Measurements from ENCODE around the gene SARM1. TPM values are rescaled to one million over a fixed set of nuclear protein-coding genes. Genes with fewer than 3 reads are reported as not detected.
A peak's percentile ranks its signal among the peaks of the same experiment; 100 is the strongest.

Gene SARM1
- polyA plus RNA-seq, 1 donor (not counting 4 experiments of a cell fraction or from before 2014, with no cell fraction given) = 0.90 TPM

DNA sequence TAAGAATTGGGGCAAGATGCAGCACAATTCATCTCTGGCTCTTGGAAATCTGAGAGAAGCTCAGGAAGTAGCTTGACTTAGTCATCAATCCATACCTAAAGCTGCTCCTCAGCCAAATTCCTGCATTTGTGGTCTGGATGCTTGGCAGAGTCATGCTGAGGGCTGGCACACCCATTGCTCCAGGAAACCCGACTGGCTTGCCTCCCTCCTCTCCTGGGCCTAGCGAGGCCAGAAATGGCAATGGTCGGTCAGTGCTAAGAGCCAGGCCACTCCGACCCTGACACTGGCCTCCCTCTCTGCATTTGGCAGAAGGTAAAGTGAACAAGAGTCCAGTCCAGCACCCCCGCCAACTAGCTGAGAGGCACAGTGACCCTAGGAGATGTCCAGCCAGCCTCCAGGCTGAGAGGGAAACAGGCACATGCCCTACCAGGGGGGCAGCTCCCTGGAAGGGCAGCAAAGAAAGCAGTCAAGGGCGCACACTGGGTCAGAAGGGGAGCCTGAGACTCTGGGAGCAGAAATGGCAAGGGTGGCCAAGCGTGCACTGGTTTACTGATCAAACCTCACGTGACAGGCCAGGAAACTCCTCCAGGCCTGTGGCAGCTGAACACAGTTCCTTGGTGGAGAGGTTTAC is 24.1 kb upstream of the SARM1 start:
- H3K4me3 ChIP-seq (ENCODE audit: control insufficient read depth in 2 of 3, extremely low read depth in 1 of 3, insufficient read depth in 2 of 3, low read depth in 1 of 3, low read length in 3 of 3) = no peak overlapping the region
- TF ChIP-seq CTCF (optimal IDR thresholded peaks at IDR 0.05 in 1 of 3, IDR thresholded peaks at IDR 0.05 in 1 of 3, conservative IDR thresholded peaks at IDR 0.05 in 1 of 3; ENCODE audit: extremely low read depth in 1 of 3, insufficient read depth in 2 of 3, low read length in 3 of 3) (no peak), EZH2 (IDR thresholded peaks at IDR 0.05; ENCODE audit: low read length) (no peak)
- DNase-seq (ENCODE audit: low read depth, low spot score) (peak; percentile 73), FAIRE-seq (peak; percentile 100)
- no peaks in the 10 kb centered on the region for H3K9me3 ChIP-seq (ENCODE audit: control insufficient read depth, low read depth, low read length)
- H3K9me1 ChIP-seq (ENCODE audit: control insufficient read depth, extremely low read depth, insufficient read depth, low read length) = no peaks in the 10 kb centered on the region
- H3K4me1 ChIP-seq (ENCODE audit: control insufficient read depth, extremely low read depth, insufficient read depth, low read length) = peaks cover 29% of the 10 kb centered on the region
- peak overlapping the region; percentile 58 for H3K27ac ChIP-seq (ENCODE audit: control insufficient read depth, insufficient read depth, low read length)
- H4K20me1 ChIP-seq (ENCODE audit: control insufficient read depth, extremely low read depth, insufficient read depth, low read length) = no peaks in the 10 kb centered on the region
- H2AFZ ChIP-seq (ENCODE audit: control insufficient read depth, low read length) = no peak overlapping the region
- dilution Hi-C loops (cut with MboI; ENCODE audit: extremely low pct_ligation_motif_present, low sequenced_read_pairs) = no loop called here
- peaks cover 5% of the 10 kb centered on the region for H3K79me2 ChIP-seq (ENCODE audit: control insufficient read depth, insufficient read depth, low read length)
- H3K4me2 ChIP-seq (ENCODE audit: control insufficient read depth, extremely low read depth, insufficient read depth, low read depth, low read length) = peak overlapping the region; percentile 45
- no peaks in the 10 kb centered on the region for H3K27me3 ChIP-seq (ENCODE audit: control insufficient read depth, extremely low read depth, insufficient read depth, low read length)
- H3K36me3 ChIP-seq (ENCODE audit: control insufficient read depth in 2 of 2, extremely low read depth in 1 of 2, insufficient read depth in 2 of 2, low read length in 2 of 2) = peaks cover 45 to 57% of the 10 kb centered on the region in 2 experiments
- peak overlapping the region; percentile 43 for H3K9ac ChIP-seq (ENCODE audit: control insufficient read depth, extremely low read depth, insufficient read depth, low read length)

- H3K36me3 ChIP-seq (ENCODE audit: control insufficient read depth in 2 of 2, extremely low read depth in 1 of 2, insufficient read depth in 2 of 2, low read length in 2 of 2) = peaks cover 48 to 57% of the 10 kb centered on the region in 2 experiments
Measured at GRCh38 chr17:28348979-28349378, 22.5 kb upstream of the SARM1 start.

More at GRCh38 chr17:28348979-28349378, 22.5 kb upstream of the SARM1 start:
- dilution Hi-C loops (cut with MboI; ENCODE audit: extremely low pct_ligation_motif_present, low sequenced_read_pairs) = no loop called here
- DNase-seq (ENCODE audit: low read depth, low spot score) = no peak
- H3K4me1 ChIP-seq (ENCODE audit: control insufficient read depth, extremely low read depth, insufficient read depth, low read length) = peaks cover 29% of the 10 kb centered on the region
- H3K9ac ChIP-seq (ENCODE audit: control insufficient read depth, extremely low read depth, insufficient read depth, low read length) = no peak overlapping the region
- no peak overlapping the region for H3K4me3 ChIP-seq (ENCODE audit: control insufficient read depth in 2 of 3, extremely low read depth in 1 of 3, insufficient read depth in 2 of 3, low read depth in 1 of 3, low read length in 3 of 3)
- H3K9me1 ChIP-seq (ENCODE audit: control insufficient read depth, extremely low read depth, insufficient read depth, low read length) = no peaks in the 10 kb centered on the region
- no peak overlapping the region for H2AFZ ChIP-seq (ENCODE audit: control insufficient read depth, low read length)
- H3K9me3 ChIP-seq (ENCODE audit: control insufficient read depth, low read depth, low read length) = no peaks in the 10 kb centered on the region
- no peak for FAIRE-seq
- no peak overlapping the region for H3K27ac ChIP-seq (ENCODE audit: control insufficient read depth, insufficient read depth, low read length)
- no peak overlapping the region for H3K4me2 ChIP-seq (ENCODE audit: control insufficient read depth, extremely low read depth, insufficient read depth, low read depth, low read length)
- H4K20me1 ChIP-seq (ENCODE audit: control insufficient read depth, extremely low read depth, insufficient read depth, low read length) = no peaks in the 10 kb centered on the region
- H3K79me2 ChIP-seq (ENCODE audit: control insufficient read depth, insufficient read depth, low read length) = peaks cover 5% of the 10 kb centered on the region
- no peak for TF ChIP-seq EZH2 (IDR thresholded peaks at IDR 0.05; ENCODE audit: low read length)
- no peak for TF ChIP-seq CTCF (optimal IDR thresholded peaks at IDR 0.05 in 1 of 3, IDR thresholded peaks at IDR 0.05 in 1 of 3, conservative IDR thresholded peaks at IDR 0.05 in 1 of 3; ENCODE audit: extremely low read depth in 1 of 3, insufficient read depth in 2 of 3, low read length in 3 of 3)
- no peaks in the 10 kb centered on the region for H3K27me3 ChIP-seq (ENCODE audit: control insufficient read depth, extremely low read depth, insufficient read depth, low read length)

Data from keratinocyte (primary cell).